CD1c-positive myeloid dendritic cell (primary cell): Measurements from ENCODE around the gene DAW1.

Source experiments
- DNase-seq: peaks from one replicate; pipeline ENCODE4 v3.0.0-alpha.2; 2016; ENCODE audit errors: extremely low spot score

Gene DAW1

GRCh38 chr2:227862227-227862740 lies 9.1 kb upstream of the DAW1 start:
- peak; percentile 73 for DNase-seq

GRCh38 chr2:227862741-227863588 lies 8.5 kb upstream of the DAW1 start:
- DNase-seq: no peak

- no peak for DNase-seq
These were observed 7.2 kb upstream of the DAW1 start for GRCh38 chr2:227864161-227864756.

- no peak for DNase-seq
These were observed 6.1 kb upstream of the DAW1 start for GRCh38 chr2:227865291-227865690.

- no peak for DNase-seq
These were observed 4.0 kb upstream of the DAW1 start for GRCh38 chr2:227867386-227867785.

- no peak for DNase-seq
These were observed 589 bp upstream of the DAW1 start for GRCh38 chr2:227870710-227871374.

GRCh38 chr2:227872676-227873075 lies 1.2 kb downstream of the DAW1 start:
- DNase-seq: no peak

GRCh38 chr2:227876300-227876801 lies 4.9 kb downstream of the DAW1 start:
- DNase-seq: no peak

GRCh38 chr2:227877421-227878310 lies 6.2 kb downstream of the DAW1 start:
- no peak for DNase-seq

GRCh38 chr2:227880460-227880859 lies 9.0 kb downstream of the DAW1 start:
- DNase-seq: no peak

- DNase-seq: no peak
These were observed 10.6 kb downstream of the DAW1 start for GRCh38 chr2:227881866-227882517.

- DNase-seq: peak; percentile 74
These were observed 13.1 kb downstream of the DAW1 start for GRCh38 chr2:227884511-227884947.

GRCh38 chr2:227886149-227886548 lies 14.7 kb downstream of the DAW1 start:
- no peak for DNase-seq

GRCh38 chr2:227888289-227888688 lies 16.9 kb downstream of the DAW1 start:
- DNase-seq: no peak

GRCh38 chr2:227889336-227889735 lies 17.9 kb downstream of the DAW1 start:
- DNase-seq: no peak

- peak; percentile 61 for DNase-seq
These were observed 19.2 kb downstream of the DAW1 start for GRCh38 chr2:227890495-227891079.

- DNase-seq: peak; percentile 7
These were observed 20.2 kb downstream of the DAW1 start for GRCh38 chr2:227891673-227892072.

- DNase-seq: no peak
These were observed 31.9 kb downstream of the DAW1 start for GRCh38 chr2:227903381-227903780.

- no peak for DNase-seq
These were observed 35.6 kb downstream of the DAW1 start for GRCh38 chr2:227906991-227907390.
